ENCODE results near the gene SLC45A3.

The SLC45A3 gene

DNA sequence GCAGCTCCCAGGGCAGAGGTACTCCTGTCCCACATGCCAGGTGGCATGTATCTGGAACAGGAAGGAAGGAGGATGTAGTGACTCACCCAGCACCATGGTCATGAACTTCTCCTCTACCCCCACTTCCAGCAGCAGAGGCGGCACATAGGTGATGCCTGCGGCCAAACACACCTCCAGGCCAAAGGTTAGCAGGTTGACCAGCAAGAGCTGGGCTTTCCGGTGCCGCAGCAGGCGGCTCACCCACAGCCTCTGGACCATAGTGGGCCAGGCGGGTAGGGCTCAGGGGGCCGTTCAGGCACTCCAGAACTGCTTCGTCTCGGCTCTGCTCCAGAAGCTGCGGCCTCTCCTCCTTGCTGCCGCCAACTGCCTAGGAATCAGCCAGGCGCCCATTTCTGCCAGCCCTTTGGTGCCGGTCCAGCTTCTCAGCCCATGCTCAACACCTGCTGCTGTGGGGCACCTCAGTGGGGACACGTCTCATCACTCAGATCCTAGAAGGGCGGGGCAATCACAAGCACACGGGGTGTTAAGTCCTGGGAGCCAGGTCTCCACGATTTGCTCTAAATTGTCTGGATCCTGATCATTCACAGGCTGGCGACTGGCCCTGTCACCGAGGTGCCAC lies 15.8 kb downstream of the SLC45A3 start:
- Histone ChIP-seq H3K27ac (no peak overlapping the region), H3K4me3 (ENCODE audit: low read depth, low read length) (no peak overlapping the region), H3K36me3 (replicated peaks) (no peaks in the 10 kb centered on the region), H3K27me3 (replicated peaks) (no peaks in the 10 kb centered on the region)
- in situ Hi-C loops (cut with HindIII; ENCODE audit: low pct_ligation_motif_present, low sequenced_read_pairs), result loop anchor here (10.0 kb wide), 1 partner anchor 50 kb away; no protein-coding TSS in a partner anchor
- TF ChIP-seq, protein P1, sequence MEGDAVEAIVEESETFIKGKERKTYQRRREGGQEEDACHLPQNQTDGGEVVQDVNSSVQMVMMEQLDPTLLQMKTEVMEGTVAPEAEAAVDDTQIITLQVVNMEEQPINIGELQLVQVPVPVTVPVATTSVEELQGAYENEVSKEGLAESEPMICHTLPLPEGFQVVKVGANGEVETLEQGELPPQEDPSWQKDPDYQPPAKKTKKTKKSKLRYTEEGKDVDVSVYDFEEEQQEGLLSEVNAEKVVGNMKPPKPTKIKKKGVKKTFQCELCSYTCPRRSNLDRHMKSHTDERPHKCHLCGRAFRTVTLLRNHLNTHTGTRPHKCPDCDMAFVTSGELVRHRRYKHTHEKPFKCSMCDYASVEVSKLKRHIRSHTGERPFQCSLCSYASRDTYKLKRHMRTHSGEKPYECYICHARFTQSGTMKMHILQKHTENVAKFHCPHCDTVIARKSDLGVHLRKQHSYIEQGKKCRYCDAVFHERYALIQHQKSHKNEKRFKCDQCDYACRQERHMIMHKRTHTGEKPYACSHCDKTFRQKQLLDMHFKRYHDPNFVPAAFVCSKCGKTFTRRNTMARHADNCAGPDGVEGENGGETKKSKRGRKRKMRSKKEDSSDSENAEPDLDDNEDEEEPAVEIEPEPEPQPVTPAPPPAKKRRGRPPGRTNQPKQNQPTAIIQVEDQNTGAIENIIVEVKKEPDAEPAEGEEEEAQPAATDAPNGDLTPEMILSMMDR (IDR thresholded peaks at IDR 0.05; ENCODE audit: low read depth, low read length, missing control alignments), result no peak
- no peak for DNase-seq

DNA sequence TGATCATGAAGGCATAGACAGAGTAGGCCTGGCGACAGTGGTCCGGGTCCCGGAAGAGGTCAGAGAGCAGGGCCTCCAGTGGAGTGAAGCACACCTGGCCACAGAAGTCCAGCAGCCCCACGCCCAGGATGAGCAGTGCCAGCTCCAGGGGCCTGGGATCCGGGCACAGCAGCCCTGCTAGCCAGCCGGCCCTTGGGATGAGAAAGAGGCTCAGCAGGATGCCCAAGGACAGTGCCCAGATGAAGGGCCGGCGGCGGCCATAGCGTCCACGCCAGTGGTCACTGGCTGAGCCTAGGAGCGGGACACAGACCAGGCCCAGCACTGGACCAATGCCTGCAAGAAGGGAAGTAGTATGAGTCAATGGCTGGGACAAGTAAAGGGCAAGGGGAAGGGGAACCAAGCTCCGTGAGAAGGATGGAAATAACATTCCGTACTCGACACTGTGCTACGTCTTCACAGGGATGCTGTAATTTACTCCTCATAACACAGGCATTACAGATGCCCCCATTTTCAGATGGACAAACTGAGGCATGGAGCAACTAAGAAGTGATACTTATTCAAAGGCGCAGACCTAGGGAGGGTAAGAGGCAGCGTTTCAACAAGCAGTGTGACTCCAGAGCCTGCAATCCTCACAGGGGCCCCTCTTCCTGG lies 16.9 kb downstream of the SLC45A3 start:
- no peak for DNase-seq
- Histone ChIP-seq H3K36me3 (replicated peaks) (no peaks in the 10 kb centered on the region), H3K4me3 (ENCODE audit: low read depth, low read length) (no peak overlapping the region), H3K27ac (no peak overlapping the region), H3K27me3 (replicated peaks) (no peaks in the 10 kb centered on the region)
- TF ChIP-seq, protein P1 (IDR thresholded peaks at IDR 0.05; ENCODE audit: low read depth, low read length, missing control alignments), result no peak
- in situ Hi-C loops (cut with HindIII; ENCODE audit: low pct_ligation_motif_present, low sequenced_read_pairs), result loop anchor here (10.0 kb wide), 1 partner anchor 51 kb away; no protein-coding TSS in a partner anchor

DNA sequence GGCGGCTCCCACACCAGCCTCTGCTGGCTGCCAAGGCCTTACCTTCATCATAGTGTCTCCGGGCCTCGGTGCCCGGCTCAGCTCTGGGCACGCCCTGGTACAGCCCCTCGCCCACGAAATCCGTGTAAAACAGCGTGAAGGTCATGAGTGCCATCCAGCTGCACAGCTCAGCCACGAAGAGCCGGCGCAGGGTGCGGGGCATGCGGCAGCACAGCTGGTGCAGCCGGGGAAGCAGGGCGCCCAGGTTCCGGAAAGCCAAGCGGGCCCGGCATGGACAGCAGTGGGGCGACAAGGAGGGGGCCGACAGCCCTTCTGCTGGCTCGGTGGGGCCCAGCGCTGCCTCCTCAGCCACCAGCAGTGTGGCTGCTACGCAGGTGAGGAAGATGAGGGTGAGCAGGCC lies 17.5 kb downstream of the SLC45A3 start:
- Histone ChIP-seq H3K27ac (no peak overlapping the region), H3K27me3 (replicated peaks) (no peaks in the 10 kb centered on the region), H3K36me3 (replicated peaks) (no peaks in the 10 kb centered on the region), H3K4me3 (ENCODE audit: low read depth, low read length) (no peak overlapping the region)
- in situ Hi-C loops (cut with HindIII; ENCODE audit: low pct_ligation_motif_present, low sequenced_read_pairs), result loop anchor here (10.0 kb wide), 1 partner anchor 52 kb away; no protein-coding TSS in a partner anchor
- no peak for DNase-seq
- TF ChIP-seq, protein P1 (IDR thresholded peaks at IDR 0.05; ENCODE audit: low read depth, low read length, missing control alignments), result no peak

DNA sequence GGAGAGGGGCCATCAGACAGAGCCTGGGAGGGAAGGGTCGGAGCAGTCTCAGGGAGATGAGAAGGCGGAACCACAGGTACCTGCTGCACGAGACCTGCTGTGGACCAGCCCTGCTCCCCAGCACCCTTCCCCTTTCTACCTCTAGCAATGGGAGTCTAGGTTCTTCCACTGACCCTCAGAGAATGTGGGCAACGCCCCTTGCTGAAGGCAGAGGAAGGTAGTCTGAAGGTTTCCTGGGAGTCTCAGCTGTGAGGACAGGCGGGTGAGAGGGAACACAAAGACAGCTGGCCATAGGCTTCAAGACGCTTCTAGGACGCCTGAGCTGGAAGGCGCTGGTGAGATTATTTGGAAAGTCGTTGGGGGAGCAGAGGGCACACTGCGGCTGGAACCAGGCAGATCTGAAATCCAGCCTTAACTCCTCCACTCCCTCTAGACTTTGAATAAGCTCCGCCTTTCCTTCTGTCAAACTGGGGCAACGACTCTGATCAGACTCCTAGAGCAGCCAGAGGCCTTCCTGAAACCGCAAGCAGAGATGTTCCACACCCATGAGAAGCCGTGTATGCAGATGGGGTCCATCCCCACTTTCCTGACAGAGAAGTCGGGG lies 18.1 kb downstream of the SLC45A3 start:
- TF ChIP-seq, protein P1 (IDR thresholded peaks at IDR 0.05; ENCODE audit: low read depth, low read length, missing control alignments), result no peak
- Histone ChIP-seq H3K27ac (no peak overlapping the region), H3K4me3 (ENCODE audit: low read depth, low read length) (no peak overlapping the region), H3K36me3 (replicated peaks) (no peaks in the 10 kb centered on the region), H3K27me3 (replicated peaks) (no peaks in the 10 kb centered on the region)
- no peak for DNase-seq
- in situ Hi-C loops (cut with HindIII; ENCODE audit: low pct_ligation_motif_present, low sequenced_read_pairs), result loop anchor here (10.0 kb wide), 1 partner anchor 53 kb away; no protein-coding TSS in a partner anchor

DNA sequence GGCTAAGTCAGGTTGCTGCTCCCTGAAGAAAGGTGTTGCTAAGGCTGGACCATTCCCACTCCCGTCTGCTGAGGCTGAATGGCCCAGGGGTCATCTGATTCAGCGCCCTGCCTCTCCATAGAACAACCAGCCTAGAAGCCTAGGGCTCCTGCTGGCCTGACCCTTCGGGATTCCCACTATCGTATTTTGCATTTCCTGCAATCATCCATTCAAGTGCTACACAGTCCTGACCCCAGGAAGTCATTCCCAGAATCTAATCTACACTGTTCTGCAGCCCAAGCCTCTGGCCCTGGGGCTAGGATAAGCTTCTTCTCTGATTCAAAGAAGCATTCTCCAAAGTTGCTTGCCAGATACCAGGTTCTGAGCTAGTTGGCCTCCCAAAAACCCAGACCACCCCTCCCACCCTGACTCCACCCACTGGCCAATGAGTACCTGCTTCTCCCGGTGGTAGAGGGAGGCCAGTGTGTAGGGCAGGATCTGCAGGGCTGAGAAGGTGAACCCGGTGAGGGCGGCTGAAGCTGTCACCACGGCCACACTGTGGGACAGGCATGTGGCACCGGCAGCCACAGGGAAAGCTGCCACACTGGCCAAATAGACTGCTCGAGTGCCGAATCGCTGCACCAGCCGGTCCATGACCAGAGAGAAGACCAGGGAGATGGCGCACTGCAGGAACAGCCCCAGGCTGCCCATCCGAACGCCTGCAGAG lies 18.7 kb downstream of the SLC45A3 start:
- no peak for DNase-seq
- Histone ChIP-seq H3K36me3 (replicated peaks) (no peaks in the 10 kb centered on the region), H3K4me3 (ENCODE audit: low read depth, low read length) (no peak overlapping the region), H3K27me3 (replicated peaks) (no peaks in the 10 kb centered on the region), H3K27ac (no peak overlapping the region)
- in situ Hi-C loops (cut with HindIII; ENCODE audit: low pct_ligation_motif_present, low sequenced_read_pairs), result loop anchor here (10.0 kb wide), 1 partner anchor 53 kb away; no protein-coding TSS in a partner anchor
- TF ChIP-seq, protein P1 (IDR thresholded peaks at IDR 0.05; ENCODE audit: low read depth, low read length, missing control alignments), result no peak

Measured in brain microvascular endothelial cell (primary cell).